Subcutaneous abdominal adipose tissue (tissue), 5 donors: Measurements from ENCODE around the gene RNMT.
"Not testable (repeated sequence)": the region's sequence is repeated elsewhere in the genome, so short reads cannot be mapped to it uniquely, and the experiment has no call there.

Source experiments
- H3K27ac ChIP-seq: one replicate; pipeline ENCODE4 v1.7.0; 2013; ENCODE audit warnings: low read depth, mild to moderate bottlenecking, inconsistent platforms, low read length, moderate library complexity
- H3K27me3 ChIP-seq, 5 donors: one replicate each; pipeline ENCODE4 v1.7.0; 2013; ENCODE audit warnings: low read length in 5 of 5, inconsistent platforms in 1 of 5; ENCODE audit not compliant: control insufficient read depth in 5 of 5, insufficient read depth in 4 of 5
- H3K36me3 ChIP-seq, 5 donors: one replicate each; pipeline ENCODE4 v1.7.0; 2013; ENCODE audit warnings: low read length in 5 of 5; ENCODE audit not compliant: control insufficient read depth in 5 of 5, insufficient read depth in 5 of 5
- H3K4me1 ChIP-seq, 5 donors: one replicate each; pipeline ENCODE4 v1.7.0; 2013; ENCODE audit warnings: low read length in 5 of 5, mild to moderate bottlenecking in 3 of 5, moderate library complexity in 1 of 5; ENCODE audit not compliant: control insufficient read depth in 5 of 5, insufficient read depth in 5 of 5
- H3K4me3 ChIP-seq, 5 donors: one replicate each; pipeline ENCODE4 v1.7.0; 2013; ENCODE audit warnings: low read length in 5 of 5, low read depth in 1 of 5
- H3K9ac ChIP-seq, 5 donors: one replicate each; pipeline ENCODE4 v1.7.0; 2013; ENCODE audit warnings: low read length in 5 of 5, mild to moderate bottlenecking in 4 of 5, moderate library complexity in 3 of 5
- H3K9me3 ChIP-seq, 5 donors: one replicate each; pipeline ENCODE4 v1.7.0; 2013; ENCODE audit warnings: low read length in 5 of 5; ENCODE audit not compliant: control insufficient read depth in 5 of 5
- donor health status: healthy.
- donor health status: healthy.
- donor health status: healthy.
- donor health status: healthy.
- donor health status: healthy.

Gene RNMT

GRCh38 chr18:13726232-13726971, at the start of gene RNMT, which contains the start of gene FAM210A:
RNMT (plus strand) TSS chr18:13726673; CDS start chr18:13731518, 4,845 bp downstream.
FAM210A (minus strand) TSS chr18:13726558; CDS start chr18:13682077, 44,481 bp downstream.
- Histone ChIP-seq H3K4me3 (peak within 1 kb of the TSS; percentile 91 to 97 (median 94)), H3K9me3 (no peaks in the 10 kb centered on the region), H3K9ac (peak within 1 kb of the TSS; percentile 75 to 93 (median 90)), H3K27ac (peak within 1 kb of the TSS; percentile 98), H3K36me3 (no peaks in the 10 kb centered on the region), H3K27me3 (no peaks in the 10 kb centered on the region), H3K4me1 (peaks cover 0 to 32% (median 23%) of the 10 kb centered on the region in 5 donors)

GRCh38 chr18:13677350-13677749, 49.1 kb upstream of the RNMT start:
- not testable (repeated sequence) for H3K9me3 ChIP-seq, H3K27ac ChIP-seq

GRCh38 chr18:13680612-13681011, 45.9 kb upstream of the RNMT start:
- H3K27me3 ChIP-seq, result no peaks in the 10 kb centered on the region
- no peaks in the 10 kb centered on the region for H3K4me1 ChIP-seq
- H3K4me3 ChIP-seq, result no peak overlapping the region
- H3K9ac ChIP-seq, result no peak overlapping the region
- H3K9me3 ChIP-seq, result peaks cover 0 to 4% (median 0%) of the 10 kb centered on the region in 5 donors
- H3K36me3 ChIP-seq, result peaks cover 0 to 3% (median 0%) of the 10 kb centered on the region in 5 donors
- no peak overlapping the region for H3K27ac ChIP-seq

More at GRCh38 chr18:13677350-13677749, 49.1 kb upstream of the RNMT start:
- H3K9ac ChIP-seq, H3K4me3 ChIP-seq, H3K36me3 ChIP-seq, H3K4me1 ChIP-seq, H3K27me3 ChIP-seq: not testable (repeated sequence)

- H3K27ac ChIP-seq, result no peak overlapping the region
- H3K9me3 ChIP-seq, result peaks cover 0 to 3% (median 0%) of the 10 kb centered on the region in 5 donors
- no peaks in the 10 kb centered on the region for H3K27me3 ChIP-seq
- no peaks in the 10 kb centered on the region for H3K4me1 ChIP-seq
- no peak overlapping the region for H3K9ac ChIP-seq
- no peak overlapping the region for H3K4me3 ChIP-seq
- peaks cover 0 to 3% (median 0%) of the 10 kb centered on the region in 5 donors for H3K36me3 ChIP-seq
Measured at GRCh38 chr18:13681701-13682100, 44.8 kb upstream of the RNMT start.

- Histone ChIP-seq H3K36me3 (peaks cover 0 to 3% (median 0%) of the 10 kb centered on the region in 5 donors), H3K4me3 (no peak overlapping the region), H3K27me3 (no peaks in the 10 kb centered on the region), H3K9me3 (peaks cover 0 to 4% (median 0%) of the 10 kb centered on the region in 5 donors), H3K4me1 (no peaks in the 10 kb centered on the region), H3K9ac (no peak overlapping the region), H3K27ac (no peak overlapping the region)
Measured at GRCh38 chr18:13684546-13684945, 41.9 kb upstream of the RNMT start.

- H3K27ac ChIP-seq, result no peak overlapping the region
- H3K9ac ChIP-seq, result no peak overlapping the region
- H3K9me3 ChIP-seq, result peaks cover 0 to 4% (median 0%) of the 10 kb centered on the region in 5 donors
- no peak overlapping the region for H3K4me3 ChIP-seq
- no peaks in the 10 kb centered on the region for H3K36me3 ChIP-seq
- no peaks in the 10 kb centered on the region for H3K27me3 ChIP-seq
- no peaks in the 10 kb centered on the region for H3K4me1 ChIP-seq
Measured at GRCh38 chr18:13688191-13689136, 38.0 kb upstream of the RNMT start.

- not testable (repeated sequence) for H3K27me3 ChIP-seq, H3K9ac ChIP-seq, H3K4me3 ChIP-seq, H3K4me1 ChIP-seq, H3K27ac ChIP-seq, H3K9me3 ChIP-seq, H3K36me3 ChIP-seq
Measured at GRCh38 chr18:13690060-13690459, 36.4 kb upstream of the RNMT start.

GRCh38 chr18:13695337-13695736, 31.1 kb upstream of the RNMT start:
- not testable (repeated sequence) for H3K36me3 ChIP-seq, H3K27ac ChIP-seq, H3K27me3 ChIP-seq, H3K9me3 ChIP-seq, H3K4me3 ChIP-seq, H3K4me1 ChIP-seq, H3K9ac ChIP-seq

GRCh38 chr18:13696961-13697360, 29.5 kb upstream of the RNMT start:
- peaks cover 0 to 12% (median 0%) of the 10 kb centered on the region in 5 donors for H3K9me3 ChIP-seq
- no peaks in the 10 kb centered on the region for H3K4me1 ChIP-seq
- no peak overlapping the region for H3K27ac ChIP-seq
- no peak overlapping the region for H3K9ac ChIP-seq
- H3K27me3 ChIP-seq, result no peaks in the 10 kb centered on the region
- H3K4me3 ChIP-seq, result no peak overlapping the region
- H3K36me3 ChIP-seq, result no peaks in the 10 kb centered on the region

- no peaks in the 10 kb centered on the region for H3K4me1 ChIP-seq
- no peak overlapping the region for H3K4me3 ChIP-seq
- H3K9ac ChIP-seq, result no peak overlapping the region
- no peak overlapping the region for H3K27ac ChIP-seq
- no peaks in the 10 kb centered on the region for H3K27me3 ChIP-seq
- no peaks in the 10 kb centered on the region for H3K36me3 ChIP-seq
- H3K9me3 ChIP-seq, result peaks cover 0 to 23% (median 10%) of the 10 kb centered on the region in 5 donors
Measured at GRCh38 chr18:13700153-13700552, 26.3 kb upstream of the RNMT start.
